Measurements from ENCODE around the gene HRCT1. TPM values are rescaled to one million over a fixed set of nuclear protein-coding genes. Genes with fewer than 3 reads are reported as not detected.

HRCT1 gene
- total RNA-seq, 1 experiment from 2014 or later: 0.32 TPM

DNA sequence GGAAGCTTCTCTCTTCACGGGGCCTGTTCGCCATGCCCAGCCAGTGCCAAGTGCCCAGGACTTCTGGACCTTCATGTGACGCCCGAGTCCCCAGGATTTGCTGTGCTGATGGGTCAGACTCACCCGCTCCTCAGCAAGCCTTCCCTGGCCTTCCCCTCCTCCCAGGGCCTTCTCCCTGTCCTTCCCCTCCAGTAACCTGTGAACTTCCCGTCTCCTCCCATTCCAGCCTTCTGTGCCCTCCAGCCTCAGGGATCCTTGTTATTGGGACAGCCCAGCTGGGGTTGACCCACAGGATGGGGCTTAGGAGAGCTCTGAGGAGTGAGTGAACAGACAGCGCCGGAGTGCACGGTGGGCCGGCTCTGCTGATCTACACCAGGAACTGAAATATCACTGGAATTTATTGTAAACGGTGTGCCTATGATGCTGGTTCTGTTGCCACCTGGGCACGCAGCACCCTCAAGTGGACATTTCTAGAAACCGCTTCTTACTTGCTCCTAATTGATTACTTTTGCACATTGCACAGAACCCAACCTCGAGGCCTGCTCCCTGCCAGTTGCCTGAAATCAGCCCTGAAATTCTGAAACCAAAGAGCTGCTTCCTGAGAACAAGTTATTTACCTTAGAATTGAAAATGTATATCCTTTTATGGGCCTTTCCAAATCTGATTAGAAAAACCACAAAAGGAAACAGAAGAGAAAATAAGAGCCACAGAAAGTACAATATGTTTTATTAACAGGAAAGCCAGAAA is 4.8 kb downstream of the HRCT1 start:
- RAD21 ChIA-PET (ENCODE audit: low non-redundant PET in 1 of 2, low total read pairs in 2 of 2, uncharacterized antibody in 2 of 2, unreplicated experiment in 2 of 2): interaction anchor here in 1 of 2 experiments (1.4 kb wide), 1 partner anchor 35 kb away, joined by 6 read pairs; no protein-coding TSS in a partner anchor
- peak; percentile 58 for ATAC-seq
- H2AFZ ChIP-seq (ENCODE audit: low read depth, low read length, poor library complexity, severe bottlenecking): peak overlapping the region; percentile 83

DNA sequence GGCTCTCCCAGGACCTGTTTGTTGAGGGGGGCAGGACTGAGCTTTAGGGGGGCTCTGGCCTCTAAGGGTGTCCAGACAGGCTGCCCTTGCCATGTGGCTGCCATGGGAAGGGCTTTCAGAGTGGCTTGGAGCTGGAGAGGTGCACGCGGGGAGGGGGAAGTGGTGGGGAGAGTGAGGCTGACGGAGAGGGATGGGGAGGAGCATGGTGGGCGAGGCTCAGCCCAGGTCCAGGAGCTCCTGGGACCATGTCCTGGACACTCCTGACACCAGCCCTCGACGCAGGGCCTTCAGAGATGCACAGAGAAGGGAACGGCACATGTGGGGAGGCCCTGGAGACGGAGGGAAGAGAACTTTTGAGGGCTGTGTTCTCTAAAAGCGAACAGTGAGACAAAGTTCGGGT is 5.7 kb downstream of the HRCT1 start:
- TF ChIP-seq EZH2 (IDR thresholded peaks at IDR 0.05): no peak
- TF ChIP-seq, protein P1, sequence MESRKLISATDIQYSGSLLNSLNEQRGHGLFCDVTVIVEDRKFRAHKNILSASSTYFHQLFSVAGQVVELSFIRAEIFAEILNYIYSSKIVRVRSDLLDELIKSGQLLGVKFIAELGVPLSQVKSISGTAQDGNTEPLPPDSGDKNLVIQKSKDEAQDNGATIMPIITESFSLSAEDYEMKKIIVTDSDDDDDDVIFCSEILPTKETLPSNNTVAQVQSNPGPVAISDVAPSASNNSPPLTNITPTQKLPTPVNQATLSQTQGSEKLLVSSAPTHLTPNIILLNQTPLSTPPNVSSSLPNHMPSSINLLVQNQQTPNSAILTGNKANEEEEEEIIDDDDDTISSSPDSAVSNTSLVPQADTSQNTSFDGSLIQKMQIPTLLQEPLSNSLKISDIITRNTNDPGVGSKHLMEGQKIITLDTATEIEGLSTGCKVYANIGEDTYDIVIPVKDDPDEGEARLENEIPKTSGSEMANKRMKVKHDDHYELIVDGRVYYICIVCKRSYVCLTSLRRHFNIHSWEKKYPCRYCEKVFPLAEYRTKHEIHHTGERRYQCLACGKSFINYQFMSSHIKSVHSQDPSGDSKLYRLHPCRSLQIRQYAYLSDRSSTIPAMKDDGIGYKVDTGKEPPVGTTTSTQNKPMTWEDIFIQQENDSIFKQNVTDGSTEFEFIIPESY (IDR thresholded peaks at IDR 0.05; ENCODE audit: extremely low read depth, insufficient replicate concordance, low read length): no peak
- Histone ChIP-seq H3K9me2 (ENCODE audit: insufficient read depth) (no peaks in the 10 kb centered on the region), H3K9ac (ENCODE audit: low read length) (no peak overlapping the region), H3K27ac (ENCODE audit: low read depth, low read length) (no peak overlapping the region), H3K4me2 (ENCODE audit: low read length) (no peak overlapping the region), H3K36me3 (ENCODE audit: control insufficient read depth in 1 of 2, insufficient read depth in 2 of 2, low read length in 2 of 2) (no peaks in the 10 kb centered on the region), H3K4me1 (ENCODE audit: control insufficient read depth in 1 of 2, insufficient read depth in 2 of 2, low read length in 2 of 2) (peaks cover 30 to 46% of the 10 kb centered on the region in 2 experiments), H3K4me3 (replicated peaks in 1 of 2; ENCODE audit: low read depth in 1 of 2, low read length in 2 of 2) (no peak overlapping the region), H3K79me2 (ENCODE audit: insufficient read depth, low read length) (no peaks in the 10 kb centered on the region), H4K20me1 (ENCODE audit: insufficient read depth) (no peaks in the 10 kb centered on the region), H2AFZ (ENCODE audit: low read depth, low read length, poor library complexity, severe bottlenecking) (peak overlapping the region; percentile 83), H3K9me3 (ENCODE audit: control insufficient read depth in 1 of 2, insufficient read depth in 1 of 2, low read depth in 1 of 2, low read length in 2 of 2) (no peaks in the 10 kb centered on the region), H3K27me3 (ENCODE audit: insufficient read depth, low read length) (no peaks in the 10 kb centered on the region)
- no peak for DNase-seq (ENCODE audit: low read depth, low spot score)
- CTCF ChIA-PET: interaction anchor here (0.7 to 2.4 kb wide), 10 partner anchors 9 to 179 kb away, joined by 3 to 8 read pairs (median 4); partner anchors contain the start of gene CREB3
- intact Hi-C loops (cut with micrococcal nuclease): loop anchor here (1.0 kb wide), 1 partner anchor 121 kb away; no protein-coding TSS in a partner anchor
- no TSS peak for BruUV-seq (replicated peaks)
- POLR2A ChIA-PET: no interaction called here
- no peak for ATAC-seq
- RAD21 ChIA-PET (ENCODE audit: low non-redundant PET in 1 of 2, low total read pairs in 2 of 2, uncharacterized antibody in 2 of 2, unreplicated experiment in 2 of 2): interaction anchor here in 1 of 2 experiments (1.4 kb wide), 1 partner anchor 34 kb away, joined by 6 read pairs; no protein-coding TSS in a partner anchor

More for the DNA sequence above, 4.8 kb downstream of the HRCT1 start:
- peak; percentile 66 for DNase-seq (ENCODE audit: low read depth, low spot score)
- Histone ChIP-seq H4K20me1 (ENCODE audit: insufficient read depth) (no peaks in the 10 kb centered on the region), H3K79me2 (ENCODE audit: insufficient read depth, low read length) (no peaks in the 10 kb centered on the region), H3K4me3 (replicated peaks in 1 of 2; ENCODE audit: low read depth in 1 of 2, low read length in 2 of 2) (no peak overlapping the region), H3K4me1 (ENCODE audit: control insufficient read depth in 1 of 2, insufficient read depth in 2 of 2, low read length in 2 of 2) (peaks cover 36 to 55% of the 10 kb centered on the region in 2 experiments), H3K27me3 (ENCODE audit: insufficient read depth, low read length) (no peaks in the 10 kb centered on the region), H3K9me3 (ENCODE audit: control insufficient read depth in 1 of 2, insufficient read depth in 1 of 2, low read depth in 1 of 2, low read length in 2 of 2) (no peaks in the 10 kb centered on the region), H3K9ac (ENCODE audit: low read length) (peak overlapping the region; percentile 12; the same call in 1 of the 2 replicates), H3K27ac (ENCODE audit: low read depth, low read length) (no peak overlapping the region; the same call in 1 of the 2 replicates), H3K9me2 (ENCODE audit: insufficient read depth) (no peaks in the 10 kb centered on the region), H3K36me3 (ENCODE audit: control insufficient read depth in 1 of 2, insufficient read depth in 2 of 2, low read length in 2 of 2) (no peaks in the 10 kb centered on the region), H3K4me2 (ENCODE audit: low read length) (peak overlapping the region; percentile 22; the same call in 1 of the 2 replicates)
- TF ChIP-seq ZFX (IDR thresholded peaks at IDR 0.05): no peak
- TF ChIP-seq, protein P2, sequence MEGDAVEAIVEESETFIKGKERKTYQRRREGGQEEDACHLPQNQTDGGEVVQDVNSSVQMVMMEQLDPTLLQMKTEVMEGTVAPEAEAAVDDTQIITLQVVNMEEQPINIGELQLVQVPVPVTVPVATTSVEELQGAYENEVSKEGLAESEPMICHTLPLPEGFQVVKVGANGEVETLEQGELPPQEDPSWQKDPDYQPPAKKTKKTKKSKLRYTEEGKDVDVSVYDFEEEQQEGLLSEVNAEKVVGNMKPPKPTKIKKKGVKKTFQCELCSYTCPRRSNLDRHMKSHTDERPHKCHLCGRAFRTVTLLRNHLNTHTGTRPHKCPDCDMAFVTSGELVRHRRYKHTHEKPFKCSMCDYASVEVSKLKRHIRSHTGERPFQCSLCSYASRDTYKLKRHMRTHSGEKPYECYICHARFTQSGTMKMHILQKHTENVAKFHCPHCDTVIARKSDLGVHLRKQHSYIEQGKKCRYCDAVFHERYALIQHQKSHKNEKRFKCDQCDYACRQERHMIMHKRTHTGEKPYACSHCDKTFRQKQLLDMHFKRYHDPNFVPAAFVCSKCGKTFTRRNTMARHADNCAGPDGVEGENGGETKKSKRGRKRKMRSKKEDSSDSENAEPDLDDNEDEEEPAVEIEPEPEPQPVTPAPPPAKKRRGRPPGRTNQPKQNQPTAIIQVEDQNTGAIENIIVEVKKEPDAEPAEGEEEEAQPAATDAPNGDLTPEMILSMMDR (IDR thresholded peaks at IDR 0.05 in 2 of 3, conservative IDR thresholded peaks at IDR 0.05 in 1 of 3; ENCODE audit: borderline replicate concordance in 1 of 3, insufficient read depth in 1 of 3, low read depth in 2 of 3, low read length in 2 of 3): peak in 2 of 3 experiments; percentile 72 to 74; a peak in 4 of 6 replicates
- BruUV-seq (replicated peaks): no TSS peak
- ChIA-PET CTCF (interaction anchor here (0.7 to 2.4 kb wide), 9 partner anchors 8 to 121 kb away, joined by 3 to 8 read pairs (median 5); no protein-coding TSS in a partner anchor), POLR2A (no interaction called here)
- intact Hi-C loops (cut with micrococcal nuclease): loop anchor here (1.0 kb wide), 1 partner anchor 120 kb away; no protein-coding TSS in a partner anchor

All from HCT116 (cell line).